GM18526 (cell line): Measurements from ENCODE around the gene LILRB3.
"Not testable (repeated sequence)": the region's sequence is repeated elsewhere in the genome, so short reads cannot be mapped to it uniquely, and the experiment has no call there.

ENCODE experiments used
- POLR2A ChIP-seq: IDR thresholded peaks from 3 replicates; pipeline ENCODE4 v1.6.1; 2011; ENCODE audit not compliant: insufficient read length; ENCODE audit errors: extremely low read depth

Gene LILRB3

DNA sequence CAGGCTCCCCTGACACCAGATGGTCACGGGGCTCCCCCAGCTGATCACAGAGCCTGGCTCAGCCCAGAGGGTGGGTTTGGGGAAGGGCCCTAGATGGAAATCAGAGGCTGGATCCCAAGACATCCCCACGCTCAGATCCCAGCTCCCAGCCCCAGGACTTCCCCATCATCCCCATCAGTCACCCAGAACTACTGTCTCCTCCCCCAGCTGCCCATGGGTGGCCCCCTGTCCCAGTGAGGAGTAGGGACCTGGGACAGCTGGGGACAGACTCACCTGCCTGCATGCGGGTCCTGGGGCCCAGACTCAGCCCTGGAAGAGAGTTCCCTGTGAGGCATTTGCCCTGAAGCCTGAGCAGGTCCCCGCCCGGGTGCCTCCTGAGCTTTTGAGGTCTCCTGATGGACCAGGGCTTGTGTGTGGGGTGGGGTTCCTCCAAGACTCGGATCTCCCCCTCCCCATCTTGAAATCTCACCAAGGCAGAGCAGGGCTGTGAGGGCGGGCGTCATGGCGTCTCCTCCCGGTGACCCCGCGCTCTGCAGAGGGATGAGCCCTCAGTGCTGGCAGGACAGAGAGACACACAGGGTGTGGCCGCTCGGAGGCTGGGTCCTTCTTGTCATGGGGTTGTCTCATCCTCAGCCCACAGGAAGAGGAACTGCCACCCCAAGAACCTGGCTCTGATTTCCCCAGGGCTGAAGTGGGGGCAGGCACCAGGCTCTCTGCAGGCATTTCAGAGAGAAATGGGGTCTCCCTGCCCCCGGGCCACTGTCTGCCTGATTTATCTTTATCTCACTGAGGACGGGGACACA is at the start of gene LILRB3:
TSS of gene LILRB3 (minus strand) at position 534 of the 803 bp plus-strand sequence. CDS start at position 503, 31 bp downstream.
- TF ChIP-seq POLR2A, result not testable (repeated sequence)

DNA sequence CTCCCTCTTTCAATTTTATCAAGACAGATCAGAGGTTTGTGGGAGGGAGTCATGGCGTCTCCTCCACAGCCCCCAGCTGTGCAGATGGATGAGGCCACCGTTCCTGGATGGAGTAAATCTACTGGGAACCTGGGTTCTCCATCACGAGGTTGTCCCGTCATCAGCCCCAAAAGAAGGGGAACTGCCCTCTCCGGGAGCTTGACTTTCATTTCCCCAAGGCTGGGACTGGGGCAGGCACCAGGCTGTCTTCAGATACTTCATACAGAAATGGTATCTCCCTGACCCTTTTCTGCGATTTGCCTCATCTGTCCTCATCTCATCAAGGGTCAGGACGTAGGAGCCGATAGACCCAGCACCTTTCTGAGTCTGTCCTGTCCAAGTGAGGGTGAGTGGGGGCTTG is 48.3 kb upstream of the LILRB3 start:
- TF ChIP-seq POLR2A, result no peak

DNA sequence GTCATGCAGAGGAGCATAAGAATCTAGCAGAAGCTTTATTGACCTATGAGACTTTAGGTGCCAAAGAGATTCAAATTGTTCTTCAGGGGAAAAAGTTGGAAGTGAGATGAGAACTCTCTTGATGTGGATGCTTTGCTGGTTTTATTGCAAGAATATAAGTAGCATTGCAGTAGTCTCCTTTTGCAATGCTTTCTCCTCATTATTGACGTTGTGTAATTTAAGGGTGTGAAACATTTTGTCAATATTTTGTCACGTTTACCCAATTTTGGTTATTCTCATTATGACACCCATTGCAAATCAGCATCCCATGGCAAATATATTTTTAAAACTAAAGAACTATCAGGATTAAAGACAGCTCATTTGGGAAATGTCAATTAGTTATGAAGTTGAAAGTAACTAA is 46.1 kb upstream of the LILRB3 start:
- no peak for TF ChIP-seq POLR2A

DNA sequence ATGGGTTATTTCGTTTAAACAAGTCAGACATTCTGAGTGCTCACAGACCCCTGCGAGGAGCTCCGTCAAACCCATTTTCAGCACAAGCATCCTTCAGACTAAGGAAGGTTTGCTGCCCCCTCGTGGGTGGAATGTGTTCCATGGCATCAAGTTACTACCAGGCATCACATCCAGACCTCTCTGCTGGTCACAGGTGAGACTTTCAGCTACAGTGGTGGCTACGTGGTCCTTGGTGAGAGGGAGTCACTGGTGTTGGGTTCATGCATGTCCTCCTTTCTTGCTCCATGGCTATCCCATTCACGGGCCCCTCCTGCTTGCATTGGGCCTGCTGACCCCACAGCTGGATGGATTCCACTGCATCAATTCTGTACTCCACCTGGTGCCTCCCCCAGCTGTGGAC is 43.3 kb upstream of the LILRB3 start:
- TF ChIP-seq POLR2A, result no peak

DNA sequence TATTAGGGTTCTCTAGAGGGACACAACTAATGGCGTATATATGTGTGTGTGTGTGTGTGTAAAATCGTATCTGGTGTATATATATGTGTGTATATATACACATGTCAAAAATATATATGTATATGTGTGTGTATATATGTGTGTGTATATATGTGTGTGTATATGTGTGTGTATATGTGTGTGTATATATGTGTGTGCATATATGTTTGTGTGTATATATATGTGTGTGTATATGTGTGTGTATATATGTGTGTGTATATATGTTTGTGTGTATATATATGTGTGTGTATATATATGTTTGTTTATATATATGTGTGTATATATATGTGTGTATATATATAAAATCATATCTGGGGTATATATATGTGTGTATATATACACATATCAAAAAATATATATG is 39.7 kb upstream of the LILRB3 start:
- no peak for TF ChIP-seq POLR2A

DNA sequence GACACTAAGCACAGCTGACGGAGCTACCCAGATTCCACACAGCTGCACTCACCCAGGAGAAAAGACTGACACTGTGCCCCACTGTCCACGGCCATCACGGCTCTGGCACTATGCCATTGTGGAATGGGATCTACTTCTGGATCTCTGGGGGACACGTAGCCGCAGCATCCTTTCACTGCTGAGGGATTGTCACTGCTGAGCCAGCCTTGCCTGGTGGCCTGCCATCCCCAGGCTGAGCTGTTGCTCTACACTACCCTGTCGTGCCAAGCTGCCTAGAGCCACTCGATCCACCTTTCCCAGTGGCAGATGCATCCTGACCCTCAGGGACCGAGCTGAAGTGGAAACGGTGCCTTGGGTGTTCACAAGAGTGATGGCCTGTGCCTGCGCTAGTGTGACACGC is 39.3 kb upstream of the LILRB3 start:
- no peak for TF ChIP-seq POLR2A

DNA sequence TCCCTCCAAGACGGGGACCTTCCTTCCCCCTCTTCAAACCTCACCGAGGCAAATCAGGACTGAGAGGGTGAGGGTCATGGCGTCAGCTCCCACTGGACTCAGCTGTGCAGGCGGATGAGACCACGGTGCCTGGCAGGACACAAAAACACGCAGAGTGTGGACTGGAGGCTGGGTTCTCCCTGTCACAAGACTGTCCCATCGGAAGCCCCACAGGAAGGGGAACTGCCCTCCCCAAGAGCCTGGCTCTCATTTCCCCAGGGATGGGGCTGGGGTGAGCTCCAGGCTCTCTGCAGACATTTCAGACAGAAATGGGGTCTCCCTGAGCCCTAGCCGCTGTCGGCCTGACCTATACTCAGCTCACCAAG is 34.3 kb upstream of the LILRB3 start, which contains the start of gene LILRB5:
TSS of gene LILRB5 (minus strand) at position 158 of the 365 bp plus-strand sequence. CDS start at position 78, 80 bp downstream.
- no peak for TF ChIP-seq POLR2A

DNA sequence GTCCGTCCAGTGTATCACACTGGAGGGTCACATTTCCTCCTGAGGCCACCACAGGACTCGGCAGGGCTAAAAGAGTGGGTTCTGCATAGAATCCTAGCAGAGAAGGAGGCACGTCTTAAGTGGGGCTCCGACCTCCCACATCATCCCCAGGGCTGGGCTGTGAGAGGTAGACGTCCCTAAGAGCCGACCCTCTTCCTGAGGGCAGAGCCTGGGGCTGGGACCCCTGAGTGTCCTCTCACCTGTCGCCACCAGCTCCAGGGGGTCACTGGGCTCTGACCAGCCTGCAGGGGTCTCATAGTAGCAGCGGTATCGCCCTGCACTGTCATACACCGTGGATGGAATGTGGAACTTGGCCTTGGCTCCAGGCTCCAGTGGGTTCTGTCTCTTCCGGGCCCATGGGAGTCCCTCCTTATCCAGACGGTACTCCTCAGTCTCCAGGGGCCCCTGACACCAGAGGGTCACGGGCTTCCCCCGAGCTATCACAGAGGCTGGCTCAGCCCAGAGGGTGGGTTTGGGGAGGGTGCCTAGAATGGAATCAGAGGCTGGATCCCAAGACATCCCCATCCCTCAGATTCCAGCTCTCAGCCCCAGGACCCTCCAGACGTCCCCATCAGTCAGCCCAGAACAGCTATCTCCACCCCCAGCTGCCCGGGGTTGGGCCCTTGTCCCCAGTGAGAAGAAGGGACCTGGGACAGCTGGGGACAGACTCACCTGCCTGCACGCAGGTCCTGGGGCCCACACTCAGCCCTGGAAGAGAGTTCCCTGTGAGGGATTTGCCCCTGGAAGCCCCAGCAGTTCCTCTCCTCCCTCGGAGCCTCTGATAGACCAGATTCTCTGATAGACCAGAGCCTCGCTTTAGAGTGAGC is 33.7 kb upstream of the LILRB3 start:
- TF ChIP-seq POLR2A, result no peak

DNA sequence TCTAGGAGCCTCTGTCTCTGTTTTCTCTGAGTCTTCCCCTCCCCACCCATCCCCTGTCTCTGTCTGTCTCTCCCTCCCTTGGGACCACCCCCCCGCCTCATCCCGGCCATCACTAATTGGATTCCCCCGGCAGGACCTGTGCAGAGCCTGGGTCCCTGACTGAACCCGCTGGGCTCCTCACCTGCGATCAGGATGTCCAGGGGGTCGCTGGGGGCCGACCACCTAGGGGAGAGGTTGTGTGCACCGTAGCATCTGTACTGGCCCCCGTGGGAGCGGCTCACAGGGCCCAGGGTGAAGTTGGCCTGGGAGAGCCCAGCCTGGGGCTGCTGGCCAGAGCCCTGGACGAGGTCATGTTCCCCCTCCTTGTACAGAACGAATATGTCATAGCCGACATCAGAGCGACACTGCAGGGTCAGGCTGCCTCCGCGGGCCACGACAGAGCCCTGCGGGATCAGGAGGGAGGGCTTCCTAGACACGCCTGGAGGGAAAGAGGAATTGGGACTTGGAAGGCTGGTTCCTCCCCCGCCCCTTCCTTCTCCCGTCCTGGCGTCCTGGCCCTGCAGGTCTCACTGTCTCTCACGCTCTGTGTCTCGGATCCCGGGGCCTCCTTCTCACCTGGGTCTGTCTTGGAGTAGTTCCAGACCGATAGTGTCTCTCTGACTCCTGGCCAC is 32.4 kb upstream of the LILRB3 start:
- TF ChIP-seq POLR2A, result no peak

DNA sequence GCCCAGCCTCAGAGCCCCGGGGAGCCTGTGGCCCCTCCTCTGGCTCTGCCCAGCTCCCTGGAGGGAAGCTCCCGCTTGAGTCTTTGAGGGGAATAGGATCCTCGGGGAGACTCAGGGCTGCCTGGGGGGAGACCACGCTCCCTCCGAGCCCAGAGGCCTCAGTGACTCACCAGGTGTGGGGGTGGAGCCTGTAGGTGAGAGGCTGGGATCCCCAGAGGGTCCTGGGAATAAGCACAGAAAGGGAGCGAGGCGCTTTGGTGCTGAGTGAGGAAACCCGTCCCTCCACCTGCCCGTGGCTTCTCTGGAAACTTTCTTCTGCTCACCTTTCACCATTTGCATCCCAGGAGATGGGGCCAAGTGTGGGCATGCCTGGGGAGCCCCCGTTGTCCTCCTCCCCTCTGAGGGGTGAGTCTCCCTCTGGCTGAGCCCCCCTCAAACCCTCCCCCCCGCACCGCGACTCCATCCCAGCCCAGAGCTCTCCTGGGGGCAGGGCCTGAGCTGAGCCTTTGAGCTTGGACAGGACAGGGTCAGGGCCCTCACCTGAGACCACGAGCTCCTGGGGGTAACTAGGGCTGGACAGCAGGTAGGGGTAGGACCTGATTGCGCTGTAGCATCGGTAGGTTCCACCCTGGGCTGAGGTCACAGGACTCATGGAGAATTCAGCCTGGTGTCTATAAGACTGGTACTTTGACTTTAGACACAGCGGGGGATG is 31.5 kb upstream of the LILRB3 start:
- no peak for TF ChIP-seq POLR2A

DNA sequence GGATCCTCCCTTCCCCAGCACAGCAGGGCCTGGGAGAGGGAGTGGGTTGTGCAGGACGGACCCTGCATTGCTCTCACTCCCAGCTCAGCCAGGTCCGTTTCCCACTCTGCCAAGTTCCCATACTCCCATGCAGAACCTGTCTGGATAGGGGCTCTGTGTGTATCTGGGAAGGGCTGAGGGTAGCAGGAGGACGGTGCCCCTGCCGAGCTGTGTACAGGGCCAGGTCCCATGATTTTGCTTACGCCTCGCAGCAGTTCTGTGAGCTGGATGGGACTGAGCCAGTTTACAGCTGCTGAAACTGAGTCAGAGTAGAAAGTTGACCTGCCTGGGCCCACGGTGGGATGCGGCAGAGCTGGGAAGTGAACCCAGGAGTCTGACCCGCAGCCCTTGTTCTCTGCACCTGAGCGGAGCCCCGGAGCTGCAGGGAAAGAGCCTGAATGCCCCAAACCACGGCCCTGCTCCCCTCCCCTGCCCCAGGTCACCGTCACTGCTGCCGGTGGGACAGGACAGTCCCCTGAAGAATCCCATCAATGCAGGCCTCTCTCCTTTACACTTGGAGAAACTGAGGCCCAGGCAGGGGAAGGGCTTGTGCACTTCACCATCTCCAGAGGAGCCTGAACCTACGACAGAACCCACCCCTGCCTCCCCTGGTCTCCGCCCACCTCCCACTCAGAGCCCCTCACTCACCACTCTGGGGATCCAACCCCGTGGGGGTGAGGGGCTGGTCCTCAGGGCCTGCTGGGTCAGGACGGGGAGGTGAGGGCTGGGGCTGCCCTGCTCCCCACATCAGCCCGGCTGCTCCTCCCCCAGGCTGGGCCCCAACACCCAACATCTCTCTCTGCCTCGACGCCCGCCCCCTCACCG is 30.8 kb upstream of the LILRB3 start:
- TF ChIP-seq POLR2A, result no peak

DNA sequence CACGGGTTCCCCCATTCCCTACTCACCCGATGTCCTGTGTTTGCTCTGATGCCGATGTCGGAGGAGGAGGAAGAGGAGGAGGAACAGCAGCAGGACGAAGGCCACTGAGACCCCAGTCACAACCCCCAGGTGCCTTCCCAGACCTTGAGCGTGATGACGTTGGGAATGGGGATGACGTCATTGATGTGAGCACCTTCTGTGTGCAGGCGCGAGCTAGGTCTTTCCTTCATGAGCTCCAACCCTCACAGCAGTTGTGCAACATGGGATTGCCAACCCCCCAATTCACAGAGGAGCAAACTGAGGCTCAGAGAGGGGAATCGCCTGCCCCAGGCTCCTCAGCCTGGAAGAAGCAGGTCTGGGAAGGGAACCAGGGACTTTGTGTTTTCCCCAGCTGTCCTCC is 30.0 kb upstream of the LILRB3 start:
- TF ChIP-seq POLR2A, result no peak

DNA sequence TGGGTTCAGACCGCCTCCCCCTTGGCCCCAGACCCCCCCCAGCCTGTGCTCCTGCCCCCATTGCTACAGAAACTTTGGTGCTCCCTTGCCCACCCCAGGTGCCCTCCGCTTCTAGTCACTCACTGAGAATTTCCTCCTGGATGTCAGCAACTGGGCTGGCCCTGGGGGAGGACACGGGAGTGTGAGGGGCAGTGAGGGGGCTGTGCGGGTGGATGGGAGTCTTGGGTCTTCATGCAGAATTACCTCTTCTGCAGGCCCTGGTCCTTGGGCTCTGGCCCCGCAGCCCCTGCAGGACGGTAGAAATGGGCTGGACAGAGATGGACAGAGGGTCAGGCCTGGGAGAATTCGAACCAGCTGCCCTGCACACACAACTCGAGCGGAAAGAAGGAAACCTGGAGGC is 29.4 kb upstream of the LILRB3 start:
- TF ChIP-seq POLR2A, result no peak

DNA sequence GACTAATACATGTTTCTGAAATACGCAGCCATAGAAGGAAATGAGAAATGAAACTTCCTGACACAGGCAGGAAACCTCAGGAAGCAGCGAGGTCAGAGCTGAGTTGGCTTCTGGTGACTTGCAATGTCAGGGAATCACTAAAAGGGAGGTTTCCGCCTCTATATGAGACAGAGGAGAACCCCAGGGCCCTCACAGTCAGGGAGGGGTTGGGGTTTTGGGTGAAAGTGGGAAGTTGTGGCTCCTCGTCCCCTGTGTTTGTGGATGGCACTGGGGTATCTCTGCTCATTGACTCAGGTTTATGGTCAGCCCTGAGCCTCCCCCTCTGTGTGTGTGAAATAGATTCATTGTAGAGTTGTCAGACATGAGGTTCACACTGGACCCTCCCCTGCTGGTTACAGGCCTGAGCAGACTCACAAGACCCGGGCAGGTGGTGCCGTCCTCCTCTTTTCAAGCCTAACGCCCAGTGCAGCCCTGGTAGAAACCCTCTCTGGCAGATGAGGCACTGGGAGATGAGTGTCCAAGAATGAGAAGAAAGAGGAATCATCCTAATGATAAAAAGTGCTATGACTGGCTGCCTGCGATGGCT is 25.3 kb upstream of the LILRB3 start:
- no peak for TF ChIP-seq POLR2A
